ENCODE results near the gene TP53INP2.
"Not testable (repeated sequence)": the region's sequence is repeated elsewhere in the genome, so short reads cannot be mapped to it uniquely, and the experiment has no call there.

TP53INP2 gene, protein sequence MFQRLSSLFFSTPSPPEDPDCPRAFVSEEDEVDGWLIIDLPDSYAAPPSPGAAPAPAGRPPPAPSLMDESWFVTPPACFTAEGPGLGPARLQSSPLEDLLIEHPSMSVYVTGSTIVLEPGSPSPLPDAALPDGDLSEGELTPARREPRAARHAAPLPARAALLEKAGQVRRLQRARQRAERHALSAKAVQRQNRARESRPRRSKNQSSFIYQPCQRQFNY

DNA sequence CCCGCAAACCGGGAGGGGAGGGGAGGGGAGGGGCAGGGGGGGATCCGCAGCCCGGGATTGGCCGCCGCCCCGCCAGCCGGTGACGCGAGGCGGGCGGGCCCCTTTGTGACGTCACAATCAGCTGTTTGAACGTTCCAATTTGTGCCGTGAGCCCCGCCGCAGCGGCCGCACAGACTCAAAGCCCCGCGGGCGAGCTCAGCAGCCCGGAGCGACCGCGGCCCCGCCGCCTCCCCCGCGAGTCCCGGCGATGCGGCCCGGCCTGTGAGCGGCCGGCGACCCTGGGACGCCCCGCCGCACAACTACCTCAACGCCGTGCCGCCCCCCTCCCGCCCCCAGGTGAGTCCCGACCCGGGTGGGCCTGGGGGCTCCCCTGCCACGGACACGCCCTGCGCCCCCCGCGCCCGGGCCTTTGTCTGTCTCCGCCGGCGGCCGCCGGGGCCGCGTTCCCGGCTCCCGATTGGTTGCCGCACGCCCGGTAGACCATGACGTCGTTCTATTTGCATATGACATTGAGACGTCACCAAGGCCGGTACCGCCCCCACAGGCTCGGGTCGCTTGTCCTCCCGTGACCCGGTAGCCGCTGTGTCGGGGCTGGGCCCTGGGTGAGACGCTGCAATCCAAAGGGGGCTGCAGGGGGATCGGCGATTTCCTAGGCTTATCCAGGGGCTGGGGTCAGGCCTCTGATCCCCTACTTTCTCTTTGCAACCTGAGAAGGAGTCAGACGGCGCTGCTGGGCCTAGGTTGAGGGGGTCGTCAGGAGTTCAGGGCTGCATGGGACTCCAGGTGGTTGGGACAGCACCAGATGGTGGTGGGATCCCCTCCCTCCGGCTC is at the start of gene TP53INP2:
TP53INP2 (plus strand) TSS at position 168 of the 831 bp plus-strand sequence. CDS start 4,396 bp downstream, outside the sequence.
- DNase-seq: peak; percentile 91

DNA sequence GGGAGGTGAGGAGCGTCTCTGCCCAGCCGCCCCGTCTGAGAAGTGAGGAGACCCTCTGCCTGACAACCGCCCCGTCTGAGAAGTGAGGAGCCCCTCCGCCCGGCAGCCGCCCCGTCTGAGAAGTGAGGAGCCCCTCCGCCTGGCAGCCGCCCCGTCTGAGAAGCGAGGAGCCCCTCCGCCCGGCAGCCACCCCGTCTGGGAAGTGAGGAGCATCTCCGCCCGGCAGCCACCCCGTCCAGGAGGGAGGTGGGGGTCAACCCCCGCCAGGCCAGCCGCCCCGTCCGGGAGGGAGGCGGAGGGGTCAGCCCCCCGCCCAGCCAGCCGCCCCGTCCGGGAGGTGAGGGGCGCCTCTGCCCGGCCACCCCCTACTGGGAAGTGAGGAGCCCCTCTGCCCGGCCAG is 45.5 kb upstream of the TP53INP2 start:
- not testable (repeated sequence) for DNase-seq

- DNase-seq: not testable (repeated sequence)
These were observed 42.3 kb upstream of the TP53INP2 start for GRCh38 chr20:34661811-34662210.

- no peak for DNase-seq
These were observed 40.8 kb upstream of the TP53INP2 start for GRCh38 chr20:34663213-34663943.

GRCh38 chr20:34664751-34665150 is 39.4 kb upstream of the TP53INP2 start:
- not testable (repeated sequence) for DNase-seq

DNA sequence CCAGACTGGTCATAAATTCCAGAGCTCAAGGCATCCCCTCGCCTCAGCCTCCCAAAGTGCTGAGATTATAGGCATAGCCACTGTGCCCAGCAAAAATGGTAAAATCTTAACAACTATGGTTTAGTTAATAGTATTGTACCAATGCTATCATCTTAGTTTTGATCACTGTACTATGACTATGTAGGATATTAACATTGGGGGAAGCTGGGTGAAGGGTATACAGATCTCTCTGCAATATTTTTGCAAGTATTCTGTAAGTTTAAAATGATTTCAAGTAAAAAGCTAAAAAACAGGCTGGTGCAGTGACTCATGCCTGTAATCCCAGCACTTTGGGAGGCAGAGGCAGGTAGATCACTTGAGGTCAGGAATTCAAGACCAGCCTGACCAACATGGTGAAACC is 35.0 kb upstream of the TP53INP2 start:
- no peak for DNase-seq

- DNase-seq: no peak
These were observed 30.7 kb upstream of the TP53INP2 start for GRCh38 chr20:34673412-34673811.

GRCh38 chr20:34675561-34675960 is 28.6 kb upstream of the TP53INP2 start:
- DNase-seq: no peak

DNA sequence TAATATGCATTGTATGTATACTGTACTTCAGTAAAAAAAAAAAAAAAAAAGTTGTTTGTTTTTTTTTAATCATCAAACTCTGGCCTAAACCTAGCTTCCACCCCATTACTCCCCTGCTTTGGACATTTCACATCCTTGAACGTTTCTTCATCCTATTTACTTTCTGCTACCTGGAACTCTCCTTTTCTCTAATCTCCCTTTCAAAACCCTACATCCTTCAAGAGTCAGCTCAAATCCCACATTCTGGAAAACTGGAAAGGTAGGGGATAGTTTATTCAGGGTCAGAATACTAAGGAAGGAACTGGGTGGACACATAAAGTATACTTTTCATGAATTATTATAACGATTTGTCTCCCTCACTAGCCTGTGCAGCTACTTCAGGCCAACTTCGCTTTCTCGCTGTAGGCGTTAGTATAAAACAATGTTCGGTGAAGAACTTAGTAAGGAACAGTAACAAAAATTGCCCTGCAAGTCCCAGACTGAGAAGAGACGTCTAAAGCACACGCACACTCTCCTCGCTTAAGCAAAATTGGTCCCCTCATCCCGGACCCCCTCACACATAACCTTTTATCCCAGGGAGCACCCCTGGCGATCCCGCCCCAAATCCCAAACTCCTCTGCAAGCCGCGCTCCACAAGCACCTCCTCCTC is 28.0 kb upstream of the TP53INP2 start:
- DNase-seq: no peak

DNA sequence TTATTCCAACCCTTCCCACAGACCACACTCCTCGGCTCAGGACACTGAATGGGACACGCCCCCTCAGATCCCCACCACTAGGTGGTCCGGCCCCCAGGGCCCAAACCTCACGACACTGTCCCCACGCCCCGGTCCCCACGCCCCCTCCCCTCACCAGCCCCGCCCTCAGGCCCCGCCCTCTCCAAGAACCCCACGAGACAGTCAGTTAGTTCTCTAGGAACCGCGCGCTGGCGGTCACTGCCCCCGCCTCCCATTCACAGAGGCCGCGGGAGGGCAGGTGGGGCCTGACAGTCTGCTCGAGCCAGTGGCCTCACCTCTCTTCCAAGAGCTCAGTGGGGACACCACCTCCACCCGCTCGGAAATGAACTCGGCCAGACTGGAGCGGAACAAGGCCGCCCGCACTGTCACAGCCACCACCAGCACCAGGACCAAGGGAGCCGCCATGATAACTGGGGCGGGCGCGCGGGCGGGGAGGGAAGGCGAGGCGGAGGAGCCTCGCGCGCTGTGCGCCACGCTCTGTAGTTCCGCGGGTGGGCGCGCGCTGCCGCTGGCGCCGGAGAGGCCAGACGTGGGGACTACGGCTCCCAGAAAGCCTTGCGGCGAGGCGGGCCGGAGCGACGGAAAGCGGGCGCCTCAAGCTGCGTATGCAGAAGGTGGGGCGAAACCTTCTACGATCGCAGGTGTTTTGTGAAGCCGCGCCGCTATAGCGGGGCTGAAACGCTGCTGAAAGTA is 27.3 kb upstream of the TP53INP2 start, which contains the start of gene PIGU:
PIGU (minus strand) TSS at position 451 of the 732 bp plus-strand sequence; CDS start at position 444, 7 bp downstream.
- peak; percentile 96 for DNase-seq

- no peak for DNase-seq
These were observed 23.5 kb upstream of the TP53INP2 start for GRCh38 chr20:34680586-34681175.

DNA sequence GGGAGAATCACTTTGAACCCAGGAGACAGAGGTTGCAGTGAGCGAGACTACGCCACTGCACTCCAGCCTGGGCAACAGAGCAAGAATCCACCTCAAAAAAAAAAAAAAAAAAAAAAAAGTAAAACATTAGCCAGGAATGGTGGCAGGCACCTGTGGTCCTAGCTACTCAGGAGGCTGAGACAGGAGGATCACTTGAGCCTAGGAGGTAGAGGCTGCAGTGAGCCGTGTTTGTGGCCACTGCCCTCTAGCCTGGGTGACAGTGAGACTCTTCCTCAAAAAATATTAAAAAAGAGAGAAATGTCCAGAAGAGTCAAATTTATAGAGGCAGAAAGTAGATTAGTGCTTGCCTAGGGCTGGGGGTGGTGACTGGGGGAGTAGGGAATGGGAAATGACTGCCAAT is 20.5 kb upstream of the TP53INP2 start:
- no peak for DNase-seq

DNA sequence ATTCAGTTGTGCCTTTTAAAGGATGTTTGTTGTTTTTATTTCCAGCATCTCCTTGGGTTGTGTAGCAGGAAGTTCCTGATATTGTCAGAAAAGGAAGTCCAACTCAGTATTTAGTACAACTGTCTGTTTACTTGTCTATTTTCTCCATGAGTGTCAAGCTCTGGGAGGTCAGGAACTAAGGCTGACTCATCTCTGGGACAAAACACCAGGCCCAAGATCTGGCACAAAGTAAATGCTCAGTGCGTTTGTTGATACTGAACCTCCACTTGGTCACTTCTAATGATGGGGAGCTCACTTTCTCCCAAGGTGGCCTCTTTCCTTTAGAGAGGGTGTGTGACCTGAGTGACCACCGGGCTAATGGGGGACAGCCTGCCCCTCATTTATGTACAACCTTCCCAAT is 14.7 kb upstream of the TP53INP2 start:
- no peak for DNase-seq

DNA sequence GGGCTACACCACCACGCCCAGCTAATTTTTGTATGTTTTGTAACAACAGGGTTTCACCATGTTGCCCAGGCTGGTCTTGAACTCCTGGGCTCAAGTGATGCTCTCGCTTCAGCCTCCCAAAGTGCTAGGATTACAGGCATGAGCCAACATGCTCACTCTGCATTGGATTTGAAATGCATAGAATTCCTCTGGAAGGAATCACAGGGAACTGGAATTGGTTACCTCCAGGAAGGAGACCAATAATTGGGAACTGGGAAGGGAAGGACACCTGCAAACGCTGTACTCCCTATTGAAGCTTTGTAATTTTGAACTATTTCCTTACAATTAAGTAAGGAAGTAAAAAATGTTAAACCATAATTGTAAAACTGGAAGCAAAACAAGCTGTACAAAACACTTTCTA is 12.3 kb upstream of the TP53INP2 start:
- DNase-seq: no peak

GRCh38 chr20:34693414-34693813 is 10.7 kb upstream of the TP53INP2 start:
- no peak for DNase-seq

GRCh38 chr20:34701405-34702085 is 2.6 kb upstream of the TP53INP2 start:
- DNase-seq: no peak

DNA sequence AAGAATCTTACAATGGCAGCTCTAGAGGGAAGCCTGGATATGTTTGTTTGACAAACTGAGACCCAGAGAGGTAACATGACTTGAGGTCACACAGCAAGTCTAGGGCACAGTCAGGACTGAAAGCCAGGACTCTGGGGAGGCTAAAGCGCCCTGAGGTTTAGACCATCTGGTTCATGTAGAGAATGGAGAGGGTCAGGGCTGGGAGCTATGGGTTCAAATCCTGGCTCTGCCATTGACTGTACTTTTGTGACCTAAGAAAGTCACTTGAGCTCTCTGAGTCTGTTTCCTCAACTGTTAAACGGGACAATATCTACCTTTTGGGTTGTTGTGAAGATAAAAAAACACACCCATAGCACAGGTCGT is 1.1 kb upstream of the TP53INP2 start:
- DNase-seq: no peak

DNA sequence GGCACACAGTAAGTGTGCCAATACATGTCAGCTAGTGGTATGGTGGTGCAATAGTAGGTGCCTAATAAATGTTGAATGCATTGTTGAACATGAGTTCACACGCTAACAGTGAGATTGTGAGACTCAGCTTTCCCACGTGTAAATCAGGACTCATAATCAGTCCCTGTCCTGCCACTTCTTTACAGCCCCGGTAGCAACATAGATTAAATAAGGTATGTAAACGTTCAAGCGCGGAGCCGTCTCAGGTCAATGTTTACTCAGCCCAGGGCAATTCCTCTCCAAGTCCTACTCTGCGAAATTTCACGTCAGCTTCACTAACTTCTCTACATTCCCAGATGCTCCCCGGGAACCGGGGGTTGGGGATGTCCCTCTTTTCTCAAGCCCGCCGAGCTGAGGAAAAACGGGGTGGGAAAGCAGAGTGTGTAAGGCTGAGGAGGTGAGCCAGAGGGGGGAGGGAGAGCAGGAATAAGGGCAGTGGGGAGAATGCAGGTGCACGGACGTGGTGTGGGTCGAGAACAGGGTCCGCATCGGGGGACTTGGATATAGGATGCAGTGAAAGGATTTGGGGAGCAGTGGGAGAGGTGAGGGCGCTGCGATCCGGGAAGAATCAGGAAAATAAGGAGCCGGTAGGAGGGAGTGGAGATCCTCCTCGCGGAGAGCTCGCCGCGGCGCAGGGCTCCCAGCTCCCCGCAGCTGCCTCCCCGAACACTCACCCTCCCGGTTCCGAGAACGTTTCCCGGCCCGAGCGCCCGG is 544 bp upstream of the TP53INP2 start:
- DNase-seq: no peak

- DNase-seq: no peak
These were observed 858 bp downstream of the TP53INP2 start for GRCh38 chr20:34705008-34705396.
